ENCODE results near the gene NPAS2. TPM values are rescaled to one million over a fixed set of nuclear protein-coding genes. Genes with fewer than 3 reads are reported as not detected.

The NPAS2 gene
- total and polyA plus RNA-seq, 2 of the 8 experiments (the other 6 are each of a cell fraction or from before 2014, with no cell fraction given) = 1.8 to 1.9 TPM

GRCh38 chr2:100786297-100786658, 33.7 kb upstream of the NPAS2 start (continued):
- TF ChIP-seq CTBP2 (IDR thresholded peaks at IDR 0.05; ENCODE audit: borderline replicate concordance, insufficient read depth, insufficient read length, low read length) (no peak), BCL11A (IDR thresholded peaks at IDR 0.05; ENCODE audit: low read depth in 2 of 2, low read length in 2 of 2) (no peak), TAF7 (optimal IDR thresholded peaks at IDR 0.05; ENCODE audit: borderline replicate concordance, low read depth, low read length) (no peak), YY1 (IDR thresholded peaks at IDR 0.05; ENCODE audit: low read depth, low read length) (no peak), GTF2F1 (IDR thresholded peaks at IDR 0.05; ENCODE audit: borderline replicate concordance, low read depth, low read length) (no peak), EP300 (IDR thresholded peaks at IDR 0.05; ENCODE audit: borderline replicate concordance in 1 of 2, low read depth in 2 of 2, low read length in 2 of 2) (no peak)

Measured in H1 (cell line).